Subcutaneous adipose tissue (tissue), 4 donors: ENCODE measurements around the gene SNX32. TPM values are rescaled to one million over a fixed set of nuclear protein-coding genes. Genes with fewer than 3 reads are reported as not detected.

Experiments
- total RNA-seq, 4 donors: library from RNA; depleted of rRNA; stranded (reverse); fragments of >200 nt; gene quantifications; one replicate each; pipeline ENCODE4 v1.1.0, GENCODE V29; 2016
- TF ChIP-seq, protein P1 (sequence below): fragments of 450-650 bp; IDR thresholded peaks from one replicate; pipeline ENCODE4 v1.5.1; 2016; ENCODE audit warnings: low read depth, mild to moderate bottlenecking, control low read depth, antibody characterized with exemption, moderate library complexity

The SNX32 gene
- total RNA-seq, 4 donors from 2014 or later: 0.85 TPM; not detected in 3

DNA sequence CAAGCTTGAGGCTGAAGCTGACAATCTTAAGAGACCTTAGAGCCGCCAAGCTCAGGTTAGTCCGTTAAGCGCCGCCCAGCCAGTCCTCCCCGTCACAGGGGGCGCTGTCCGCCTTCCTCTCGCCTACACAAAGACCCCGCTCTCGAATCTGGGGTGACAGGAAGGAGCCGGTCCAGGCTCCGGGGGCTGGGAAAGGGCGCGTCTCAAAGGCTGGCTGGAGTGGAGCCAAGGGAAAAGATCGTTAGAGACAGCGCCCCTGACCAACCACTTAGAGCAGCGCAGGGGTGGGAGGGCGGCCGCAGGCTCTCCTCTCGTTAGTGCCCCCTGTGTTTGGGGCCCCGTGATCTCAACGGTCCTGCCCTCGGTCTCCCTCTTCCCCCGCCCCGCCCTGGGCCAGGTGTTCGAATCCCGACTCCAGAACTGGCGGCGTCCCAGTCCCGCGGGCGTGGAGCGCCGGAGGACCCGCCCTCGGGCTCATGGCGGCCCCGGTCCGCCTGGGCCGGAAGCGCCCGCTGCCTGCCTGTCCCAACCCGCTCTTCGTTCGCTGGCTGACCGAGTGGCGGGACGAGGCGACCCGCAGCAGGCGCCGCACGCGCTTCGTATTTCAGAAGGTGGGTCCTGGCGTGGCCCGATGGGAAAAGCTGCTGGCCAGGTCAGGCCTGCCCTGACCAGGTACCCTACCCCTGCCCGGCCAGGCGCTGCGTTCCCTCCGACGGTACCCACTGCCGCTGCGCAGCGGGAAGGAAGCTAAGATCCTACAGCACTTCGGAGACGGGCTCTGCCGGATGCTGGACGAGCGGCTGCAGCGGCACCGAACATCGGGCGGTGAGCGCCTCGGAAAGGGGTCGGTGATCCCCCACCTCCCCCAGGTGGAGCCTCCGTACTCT is 26.8 kb downstream of the SNX32 start, which contains the start of gene MUS81:
Gene MUS81 (plus strand): TSS at position 156 of the 887 bp plus-strand sequence. CDS start 321 bp downstream, at position 477.
- TF ChIP-seq, protein P1, sequence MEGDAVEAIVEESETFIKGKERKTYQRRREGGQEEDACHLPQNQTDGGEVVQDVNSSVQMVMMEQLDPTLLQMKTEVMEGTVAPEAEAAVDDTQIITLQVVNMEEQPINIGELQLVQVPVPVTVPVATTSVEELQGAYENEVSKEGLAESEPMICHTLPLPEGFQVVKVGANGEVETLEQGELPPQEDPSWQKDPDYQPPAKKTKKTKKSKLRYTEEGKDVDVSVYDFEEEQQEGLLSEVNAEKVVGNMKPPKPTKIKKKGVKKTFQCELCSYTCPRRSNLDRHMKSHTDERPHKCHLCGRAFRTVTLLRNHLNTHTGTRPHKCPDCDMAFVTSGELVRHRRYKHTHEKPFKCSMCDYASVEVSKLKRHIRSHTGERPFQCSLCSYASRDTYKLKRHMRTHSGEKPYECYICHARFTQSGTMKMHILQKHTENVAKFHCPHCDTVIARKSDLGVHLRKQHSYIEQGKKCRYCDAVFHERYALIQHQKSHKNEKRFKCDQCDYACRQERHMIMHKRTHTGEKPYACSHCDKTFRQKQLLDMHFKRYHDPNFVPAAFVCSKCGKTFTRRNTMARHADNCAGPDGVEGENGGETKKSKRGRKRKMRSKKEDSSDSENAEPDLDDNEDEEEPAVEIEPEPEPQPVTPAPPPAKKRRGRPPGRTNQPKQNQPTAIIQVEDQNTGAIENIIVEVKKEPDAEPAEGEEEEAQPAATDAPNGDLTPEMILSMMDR: no peak

DNA sequence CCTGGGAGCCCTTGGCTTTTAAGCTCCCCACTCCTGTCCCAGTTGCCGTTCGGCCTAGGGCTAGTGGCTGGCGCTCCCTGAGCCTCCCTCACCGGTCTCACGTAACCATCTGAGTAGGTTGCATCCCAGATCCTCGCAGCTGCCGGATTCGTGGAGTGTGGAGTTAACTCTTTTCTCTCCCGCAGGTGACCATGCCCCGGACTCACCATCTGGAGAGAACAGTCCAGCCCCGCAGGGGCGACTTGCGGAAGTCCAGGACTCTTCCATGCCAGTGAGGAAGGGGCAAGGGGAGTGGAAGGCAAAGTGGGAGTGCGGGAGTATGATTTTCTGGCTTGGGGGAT is 27.4 kb downstream of the SNX32 start:
- TF ChIP-seq, protein P1: no peak

DNA sequence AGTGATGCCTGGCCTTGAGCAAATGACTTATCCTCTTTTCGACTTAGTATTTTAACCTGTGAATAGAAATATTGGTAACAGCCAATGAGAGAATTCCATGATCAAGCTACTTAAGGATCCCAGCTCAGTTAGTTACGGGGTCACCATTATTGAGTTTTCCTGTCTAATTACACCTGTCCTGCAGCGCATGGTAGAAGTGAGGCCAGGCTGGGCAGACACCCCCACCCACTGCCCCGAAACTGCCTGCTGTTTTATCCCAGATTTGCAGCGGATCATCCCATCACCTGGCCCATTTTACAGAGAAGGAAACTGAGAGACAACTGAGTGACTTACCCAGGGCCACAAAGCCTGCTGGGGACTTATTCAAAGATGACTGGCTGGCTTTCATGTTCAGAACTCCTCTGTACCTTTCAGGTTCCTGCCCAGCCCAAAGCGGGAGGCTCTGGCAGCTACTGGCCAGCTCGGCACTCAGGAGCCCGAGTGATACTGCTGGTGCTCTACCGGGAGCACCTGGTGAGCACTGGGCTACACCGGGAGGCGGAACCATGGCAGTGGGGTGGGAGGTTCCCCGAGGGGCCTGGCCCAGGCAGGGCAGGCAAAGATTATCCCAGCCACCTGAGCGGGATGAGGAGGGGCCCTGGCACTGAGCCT is 27.9 kb downstream of the SNX32 start:
- TF ChIP-seq, protein P1: no peak

DNA sequence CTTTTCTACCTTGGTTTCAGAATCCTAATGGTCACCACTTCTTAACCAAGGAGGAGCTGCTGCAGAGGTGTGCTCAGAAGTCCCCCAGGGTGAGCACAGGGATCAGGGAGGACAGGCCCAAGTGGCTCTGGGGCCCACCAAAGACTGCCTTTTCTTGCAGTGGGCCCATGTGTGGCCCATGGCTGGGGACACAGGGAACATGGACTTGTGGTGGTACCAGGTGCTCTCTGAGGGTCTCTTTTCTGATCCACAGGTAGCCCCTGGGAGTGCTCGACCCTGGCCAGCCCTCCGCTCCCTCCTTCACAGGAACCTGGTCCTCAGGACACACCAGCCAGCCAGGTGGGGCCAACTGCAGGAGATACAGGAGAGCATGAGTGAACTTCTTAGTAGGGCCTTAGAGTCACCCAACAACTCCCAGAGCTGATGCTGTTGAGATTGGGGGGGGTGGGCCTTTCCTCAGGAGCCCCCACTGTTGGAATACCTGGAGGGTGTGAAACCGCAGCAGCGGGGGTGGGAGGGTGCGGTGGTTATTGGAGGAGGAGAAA is 28.5 kb downstream of the SNX32 start:
- TF ChIP-seq, protein P1: no peak

DNA sequence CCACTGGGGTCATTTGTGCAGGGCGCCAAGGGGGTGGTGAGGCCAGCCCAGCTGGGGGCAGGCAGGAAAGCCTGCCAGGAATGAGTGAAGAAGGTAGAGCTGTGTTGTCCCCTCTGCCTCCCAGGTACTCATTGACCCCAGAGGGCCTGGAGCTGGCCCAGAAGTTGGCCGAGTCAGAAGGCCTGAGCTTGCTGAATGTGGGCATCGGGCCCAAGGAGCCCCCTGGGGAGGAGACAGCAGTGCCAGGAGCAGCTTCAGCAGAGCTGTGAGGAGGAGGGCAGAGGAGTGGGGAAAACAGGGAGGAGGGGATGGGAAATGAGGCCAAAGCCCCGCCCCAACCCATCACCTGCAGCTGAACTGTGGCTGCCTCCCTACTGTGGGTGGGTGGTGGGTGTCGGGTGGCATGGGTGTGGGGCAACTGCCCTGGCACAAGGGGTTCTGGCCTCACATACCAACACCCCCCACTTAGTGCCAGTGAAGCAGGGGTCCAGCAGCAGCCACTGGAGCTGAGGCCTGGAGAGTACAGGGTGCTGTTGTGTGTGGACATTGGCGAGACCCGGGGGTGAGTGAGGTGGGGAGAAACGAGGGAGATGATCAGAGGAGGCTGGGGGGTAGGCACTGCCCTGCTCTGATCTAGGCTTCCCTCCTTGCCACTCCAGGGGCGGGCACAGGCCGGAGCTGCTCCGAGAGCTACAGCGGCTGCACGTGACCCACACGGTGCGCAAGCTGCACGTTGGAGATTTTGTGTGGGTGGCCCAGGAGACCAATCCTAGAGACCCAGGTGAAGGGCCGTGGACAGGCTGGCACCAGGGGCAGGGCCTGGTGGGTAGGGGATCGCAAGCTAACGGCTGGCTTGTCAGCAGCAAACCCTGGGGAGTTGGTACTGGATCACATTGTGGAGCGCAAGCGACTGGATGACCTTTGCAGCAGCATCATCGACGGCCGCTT is 29.5 kb downstream of the SNX32 start:
- TF ChIP-seq, protein P1: no peak

DNA sequence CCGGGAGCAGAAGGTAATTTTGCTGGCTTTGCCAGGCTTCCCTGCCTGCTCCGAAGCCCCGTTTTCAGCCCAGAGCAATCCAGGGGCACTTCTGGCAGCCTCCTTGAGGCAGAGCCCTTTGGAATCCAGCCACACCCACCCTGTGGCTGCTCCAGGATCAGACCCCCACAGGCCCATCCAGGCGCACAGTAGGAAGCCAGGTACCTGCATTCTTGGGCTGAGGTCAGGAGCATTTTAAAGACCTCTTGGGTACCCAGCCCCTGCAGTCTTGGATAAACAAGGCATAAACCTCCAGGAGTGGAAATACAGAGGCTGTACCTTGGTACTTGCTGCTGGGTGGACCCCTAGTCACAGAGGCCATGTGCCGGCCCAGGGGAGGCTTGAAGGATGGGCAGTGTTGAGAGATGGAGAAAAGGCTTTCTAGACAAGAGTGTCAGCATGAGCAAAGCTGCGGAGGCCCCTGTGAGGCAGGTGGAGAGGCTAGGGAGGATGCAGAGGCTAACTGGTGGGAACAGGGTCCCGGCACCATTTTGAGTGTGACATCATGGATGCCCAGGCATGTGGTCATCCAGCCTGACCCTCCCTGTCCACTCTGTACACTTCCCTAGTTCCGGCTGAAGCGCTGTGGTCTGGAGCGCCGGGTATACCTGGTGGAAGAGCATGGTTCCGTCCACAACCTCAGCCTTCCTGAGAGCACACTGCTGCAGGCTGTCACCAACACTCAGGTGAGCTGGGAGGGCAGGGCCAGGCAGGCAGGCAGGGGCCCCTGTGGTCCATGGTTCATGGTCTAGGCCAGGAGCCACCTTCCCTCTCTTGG is 30.3 kb downstream of the SNX32 start:
- TF ChIP-seq, protein P1: no peak
